ENCODE results near the gene TRIM39.

Gene TRIM39

DNA sequence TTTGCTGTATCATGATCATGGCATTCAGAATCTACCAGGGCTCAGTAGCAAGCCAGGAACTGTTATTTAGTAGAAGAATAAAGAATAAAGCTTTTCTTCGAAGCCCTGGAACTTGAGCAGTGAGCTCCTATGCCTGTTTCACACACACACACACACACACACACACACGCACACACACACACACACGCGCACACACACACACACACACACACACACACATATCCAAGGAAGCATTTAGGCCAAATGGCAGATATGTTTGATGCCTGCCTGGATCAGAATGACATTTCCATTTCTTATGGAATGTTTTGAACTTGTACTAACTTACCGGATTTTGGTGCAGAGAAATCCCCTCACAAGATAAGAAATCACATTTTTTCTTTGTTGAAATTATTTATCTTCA is 53.7 kb downstream of the TRIM39 start:
- no peak for FAIRE-seq
- no peak for DNase-seq (ENCODE audit: insufficient read length)
- TF ChIP-seq POLR2AphosphoS5 (IDR thresholded peaks at IDR 0.05; ENCODE audit: low read depth, low read length): no peak
- no peak for TF ChIP-seq TAF1 (IDR thresholded peaks at IDR 0.05; ENCODE audit: borderline replicate concordance, low read depth, low read length)
- no peak for TF ChIP-seq POLR2A (IDR thresholded peaks at IDR 0.05; ENCODE audit: low read depth, low read length)

DNA sequence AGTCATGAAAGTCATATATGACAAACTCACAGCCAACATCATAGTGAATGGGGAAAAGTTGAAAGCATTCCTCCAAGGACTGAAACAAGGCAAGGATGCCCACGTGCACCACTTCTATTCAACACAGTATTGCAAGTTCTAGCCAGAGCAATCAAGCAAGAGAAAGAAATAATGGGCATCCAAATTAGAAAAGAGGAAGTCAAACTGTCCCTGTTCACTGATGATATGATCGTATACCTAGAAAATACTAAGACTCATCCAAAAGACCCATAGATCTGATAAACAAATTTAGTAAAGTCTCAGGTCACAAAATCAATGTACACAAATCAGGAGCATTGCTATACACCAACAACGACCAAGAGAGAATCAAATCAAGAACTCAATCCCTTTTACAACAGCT is 59.4 kb downstream of the TRIM39 start:
- FAIRE-seq: no peak
- no peak for DNase-seq (ENCODE audit: insufficient read length)

DNA sequence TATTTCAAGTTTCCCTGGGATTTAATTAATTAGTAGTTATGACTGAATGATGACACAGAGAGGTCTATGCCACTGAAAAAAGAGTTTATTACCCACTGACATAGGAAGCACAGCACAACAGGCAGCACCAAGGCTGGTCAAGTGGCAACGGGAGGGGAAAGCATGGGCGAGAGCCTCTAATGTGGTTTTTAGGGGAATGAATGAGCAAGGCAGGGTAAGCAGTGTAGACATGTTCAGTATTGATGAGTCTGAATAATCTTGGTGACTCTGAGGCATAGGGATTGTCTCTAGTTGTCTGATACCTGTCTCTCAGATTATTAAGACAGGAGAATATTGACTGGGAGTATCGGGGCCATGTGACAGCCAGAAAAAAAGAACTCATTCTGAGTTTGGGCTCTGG is 64.5 kb downstream of the TRIM39 start:
- no peak for DNase-seq (ENCODE audit: insufficient read length)
- FAIRE-seq: no peak
- no peak for TF ChIP-seq POLR2AphosphoS5 (IDR thresholded peaks at IDR 0.05; ENCODE audit: low read depth, low read length)
- no peak for TF ChIP-seq TAF1 (IDR thresholded peaks at IDR 0.05; ENCODE audit: borderline replicate concordance, low read depth, low read length)
- no peak for TF ChIP-seq POLR2A (IDR thresholded peaks at IDR 0.05; ENCODE audit: low read depth, low read length)

More for the DNA sequence above, 59.4 kb downstream of the TRIM39 start:
- TF ChIP-seq POLR2AphosphoS5 (IDR thresholded peaks at IDR 0.05; ENCODE audit: low read depth, low read length): no peak
- TF ChIP-seq TAF1 (IDR thresholded peaks at IDR 0.05; ENCODE audit: borderline replicate concordance, low read depth, low read length): no peak
- TF ChIP-seq POLR2A (IDR thresholded peaks at IDR 0.05; ENCODE audit: low read depth, low read length): no peak

Measured in GM12892 (cell line).